OCI-LY1 (cell line): ENCODE data around the gene DTX1.

Source experiments
- H2AFZ ChIP-seq: fragments of 200-600 bp; sonication (generic), shearing (Covaris generic); 2 replicates; pipeline ENCODE4 v1.6.0; 2014; ENCODE audit warnings: antibody characterized with exemption, mild to moderate bottlenecking, low read length
- H3F3A ChIP-seq: fragments of 200-600 bp; sonication (generic), shearing (Covaris generic); 2 replicates; pipeline ENCODE4 v1.6.0; 2014; ENCODE audit warnings: mild to moderate bottlenecking, antibody characterized with exemption, low read length, moderate library complexity; ENCODE audit not compliant: insufficient read depth
- H3K27ac ChIP-seq: fragments of 200-600 bp; sonication (generic); 2 replicates; pipeline ENCODE4 v1.5.1; 2014; ENCODE audit warnings: low read length, mixed run types, mild to moderate bottlenecking, low read depth; ENCODE audit not compliant: poor library complexity, severe bottlenecking
- H3K27me3 ChIP-seq: fragments of 200-600 bp; sonication (generic); 2 replicates; pipeline ENCODE4 v1.6.0; 2014; ENCODE audit warnings: antibody characterized with exemption, mild to moderate bottlenecking, low read length, moderate library complexity; ENCODE audit not compliant: insufficient read depth
- H3K36me3 ChIP-seq: fragments of 200-600 bp; sonication (generic); 2 replicates; pipeline ENCODE4 v1.6.1; 2014; ENCODE audit warnings: mild to moderate bottlenecking, antibody characterized with exemption, low read length, moderate library complexity, mixed read lengths; ENCODE audit not compliant: insufficient read depth
- H3K4me1 ChIP-seq: fragments of 200-600 bp; sonication (generic); 2 replicates; pipeline ENCODE4 v1.5.1; 2014; ENCODE audit warnings: mild to moderate bottlenecking, low read length, moderate library complexity; ENCODE audit not compliant: insufficient read depth, severe bottlenecking
- H3K4me2 ChIP-seq: fragments of 200-600 bp; sonication (generic), shearing (Covaris generic); 2 replicates; pipeline ENCODE4 v1.6.1; 2014; ENCODE audit warnings: low read length
- H3K4me3 ChIP-seq: fragments of 200-600 bp; sonication (generic); 2 replicates; pipeline ENCODE4 v1.5.1; 2014; ENCODE audit warnings: low read length, low read depth, mild to moderate bottlenecking, mixed read lengths; ENCODE audit not compliant: poor library complexity, severe bottlenecking
- H3K79me2 ChIP-seq: fragments of 200-600 bp; shearing (Covaris generic); 2 replicates; pipeline ENCODE4 v1.6.1; 2016; ENCODE audit warnings: mixed run types, low read length, mixed read lengths; ENCODE audit not compliant: insufficient read depth
- H3K9ac ChIP-seq: fragments of 200-600 bp; sonication (generic), shearing (Covaris generic); 2 replicates; pipeline ENCODE4 v1.6.1; 2014; ENCODE audit warnings: mild to moderate bottlenecking, low read length, mixed read lengths
- H3K9me2 ChIP-seq: fragments of 200-600 bp; sonication (generic), shearing (Covaris generic); 2 replicates; pipeline ENCODE4 v1.6.1; 2014; ENCODE audit warnings: low read depth, mild to moderate bottlenecking, low read length, mixed read lengths
- H3K9me3 ChIP-seq: fragments of 200-600 bp; shearing (Covaris generic); 2 replicates; pipeline ENCODE4 v1.6.1; 2014; ENCODE audit warnings: low read length, mixed read lengths
- H4K20me1 ChIP-seq: fragments of 200-600 bp; sonication (generic), shearing (Covaris generic); 2 replicates; pipeline ENCODE4 v1.6.0; 2016; ENCODE audit warnings: mild to moderate bottlenecking, low read length; ENCODE audit not compliant: insufficient read depth
- CTCF ChIP-seq: fragments of 200-600 bp; sonication (generic), shearing (Covaris generic); IDR thresholded peaks from 2 replicates; pipeline ENCODE4 v1.5.1; 2017; ENCODE audit warnings: mild to moderate bottlenecking, antibody characterized with exemption, low read length, moderate library complexity, mixed read lengths
- EZH2 ChIP-seq: fragments of 200-600 bp; sonication (generic), shearing (Covaris generic); IDR thresholded peaks from 2 replicates; pipeline ENCODE4 v1.8.0; 2017; ENCODE audit warnings: borderline replicate concordance, mixed run types, mild to moderate bottlenecking, antibody characterized with exemption, low read length, moderate library complexity, mixed read lengths

Gene DTX1

GRCh38 chr12:113145720-113146551 is 89.4 kb downstream of the DTX1 start:
- TF ChIP-seq EZH2 (no peak), CTCF (no peak)
- H3K79me2 ChIP-seq: no peaks in the 10 kb centered on the region
- H4K20me1 ChIP-seq: no peaks in the 10 kb centered on the region
- no peaks in the 10 kb centered on the region for H3K27me3 ChIP-seq
- H3K4me2 ChIP-seq: no peak overlapping the region
- H3K4me3 ChIP-seq: no peak overlapping the region
- H3F3A ChIP-seq: no peaks in the 10 kb centered on the region
- H3K9me2 ChIP-seq: no peaks in the 10 kb centered on the region
- peaks cover 41% of the 10 kb centered on the region for H3K4me1 ChIP-seq
- H3K36me3 ChIP-seq: no peaks in the 10 kb centered on the region
- no peaks in the 10 kb centered on the region; the same call in 1 of the 2 replicates for H3K9me3 ChIP-seq
- H3K9ac ChIP-seq: no peak overlapping the region
- H3K27ac ChIP-seq: peak overlapping the region; percentile 49
- no peak overlapping the region for H2AFZ ChIP-seq

GRCh38 chr12:113146999-113147398 is 90.5 kb downstream of the DTX1 start:
- H3K27me3 ChIP-seq: no peaks in the 10 kb centered on the region
- H3K27ac ChIP-seq: no peak overlapping the region
- no peaks in the 10 kb centered on the region for H3K9me2 ChIP-seq
- no peaks in the 10 kb centered on the region; the same call in 1 of the 2 replicates for H3K9me3 ChIP-seq
- TF ChIP-seq CTCF (no peak), EZH2 (no peak)
- no peaks in the 10 kb centered on the region for H4K20me1 ChIP-seq
- no peaks in the 10 kb centered on the region for H3K36me3 ChIP-seq
- peaks cover 37% of the 10 kb centered on the region for H3K4me1 ChIP-seq
- no peak overlapping the region for H3K4me3 ChIP-seq
- H3K79me2 ChIP-seq: no peaks in the 10 kb centered on the region
- no peak overlapping the region for H3K4me2 ChIP-seq
- peaks cover 1% of the 10 kb centered on the region; the same call in 1 of the 2 replicates for H3F3A ChIP-seq
- H2AFZ ChIP-seq: no peak overlapping the region
- no peak overlapping the region for H3K9ac ChIP-seq
